Muscle of back (tissue), 13 donors: ENCODE data around the gene MVK. TPM values are rescaled to one million over a fixed set of nuclear protein-coding genes. Genes with fewer than 3 reads are reported as not detected.

Experiments used
- DNase-seq, 3 donors: peaks; one replicate each; pipeline versions ENCODE4 v3.0.0 to v3.0.0-alpha.2; 2013
- long read RNA-seq, 9 donors: transcript quantifications; one replicate each; lab custom pipeline, GENCODE V29; 2026
- polyA plus RNA-seq, 10 donors: library from polyadenylated mRNA; unstranded; fragments of 120-200 nt; gene quantifications; one replicate each; pipeline ENCODE4 v1.2.1, GENCODE V29; 2013; ENCODE audit not compliant: insufficient read length in 10 of 10

MVK gene
- 10 to 100 TPM; 11.3 to 18.0 (median 16.0) TPM for polyA plus RNA-seq
- long read RNA-seq, donor 1, partial matches to known transcripts = 7 of 10 reads
- long read RNA-seq, donor 1, other reads (novel, unspliced or antisense) = 0 of 10 reads
- long read RNA-seq, donor 2, partial matches to known transcripts = 0 of 3 reads
- long read RNA-seq, donor 2, other reads (novel, unspliced or antisense) = 0 of 3 reads
- long read RNA-seq, donor 3 = 0 reads
- long read RNA-seq, donor 4 = 0 reads
- long read RNA-seq, donor 5, partial matches to known transcripts = 0 of 6 reads
- long read RNA-seq, donor 5, other reads (novel, unspliced or antisense) = 0 of 6 reads
- long read RNA-seq, donor 6, partial matches to known transcripts = 0 of 5 reads
- long read RNA-seq, donor 6, other reads (novel, unspliced or antisense) = 0 of 5 reads
- long read RNA-seq, donor 7, transcript MVK-201 (11 exons, 1,956 nt) = major isoform, 5 of 5 reads
- long read RNA-seq, donor 7, partial matches to known transcripts = 0 of 5 reads
- long read RNA-seq, donor 7, other reads (novel, unspliced or antisense) = 0 of 5 reads
- long read RNA-seq, donor 8, partial matches to known transcripts = 0 of 2 reads
- long read RNA-seq, donor 8, other reads (novel, unspliced or antisense) = 0 of 2 reads
- long read RNA-seq, donor 9 = 0 reads

DNA sequence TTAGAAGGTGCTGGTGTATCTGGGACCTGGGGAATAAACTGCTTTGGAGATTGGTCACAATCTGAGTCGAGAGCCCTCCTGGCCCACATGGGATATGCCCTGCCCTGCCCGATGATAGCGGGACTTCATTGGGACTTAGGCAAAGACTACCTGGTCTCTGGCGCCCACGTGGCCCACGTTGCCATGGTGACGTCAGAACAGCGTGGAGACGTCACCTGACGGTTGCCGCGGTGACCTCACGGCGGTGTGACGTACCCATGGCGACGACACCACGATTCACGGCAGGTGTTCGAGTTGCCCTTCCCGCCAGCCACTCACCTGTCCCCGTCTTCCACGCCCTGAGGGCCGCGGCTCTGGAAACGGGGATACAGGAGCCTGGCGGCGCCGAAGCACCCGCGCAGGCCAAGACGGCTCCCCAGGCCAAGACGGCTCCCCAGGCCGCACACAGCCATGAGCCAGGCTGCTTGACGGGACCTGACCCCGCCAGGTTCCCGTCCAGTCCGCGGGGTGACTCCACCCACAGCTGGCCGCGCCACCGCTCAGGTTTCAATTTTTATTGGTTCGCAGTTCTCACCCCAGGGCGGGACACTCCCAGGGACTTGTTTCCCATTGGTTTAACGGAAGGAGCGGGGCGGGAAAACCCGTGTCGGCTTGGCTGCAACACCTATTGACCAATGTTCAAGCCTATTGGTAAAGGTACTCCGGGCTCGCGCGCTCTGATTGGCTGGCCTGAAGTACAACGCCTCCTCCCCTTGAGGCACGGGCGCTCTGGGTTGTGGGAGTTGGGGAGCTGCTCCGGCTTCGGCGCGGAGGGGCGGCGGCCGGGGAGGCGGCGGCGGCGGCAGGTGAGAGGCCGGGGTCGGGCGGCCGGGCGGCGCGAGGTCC, at the start of gene MVK, which contains the start of gene MMAB:
Gene MVK, plus strand, starts transcription at position 766 of the 885 bp plus-strand sequence. CDS start 1,029 bp downstream, outside the sequence.
Gene MMAB, minus strand, starts transcription at position 476 of the 885 bp plus-strand sequence. Its CDS starts 24 bp downstream, at position 452.
- peak; percentile 97 to 99 (median 99) for DNase-seq

- no peak for DNase-seq
These were observed 48.9 kb upstream of the MVK start for GRCh38 chr12:109524466-109525278.

DNA sequence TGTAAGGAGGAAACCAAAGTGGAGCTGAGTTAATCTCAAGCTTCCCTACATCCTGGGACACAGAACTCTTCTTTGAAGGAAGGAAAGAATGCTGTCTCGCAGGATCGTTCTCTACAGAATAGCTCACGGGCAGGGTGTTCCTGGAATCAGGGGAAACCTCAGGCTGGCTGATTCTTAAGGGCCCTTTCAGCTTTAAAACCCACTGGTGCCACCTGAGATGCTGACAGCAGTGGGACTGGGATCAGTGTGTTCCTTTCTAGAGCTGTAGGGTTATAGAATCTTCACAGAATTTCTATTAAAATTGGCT, 48.4 kb upstream of the MVK start:
- no peak for DNase-seq

- no peak for DNase-seq
These were observed 46.0 kb upstream of the MVK start for GRCh38 chr12:109527489-109528123.

DNA sequence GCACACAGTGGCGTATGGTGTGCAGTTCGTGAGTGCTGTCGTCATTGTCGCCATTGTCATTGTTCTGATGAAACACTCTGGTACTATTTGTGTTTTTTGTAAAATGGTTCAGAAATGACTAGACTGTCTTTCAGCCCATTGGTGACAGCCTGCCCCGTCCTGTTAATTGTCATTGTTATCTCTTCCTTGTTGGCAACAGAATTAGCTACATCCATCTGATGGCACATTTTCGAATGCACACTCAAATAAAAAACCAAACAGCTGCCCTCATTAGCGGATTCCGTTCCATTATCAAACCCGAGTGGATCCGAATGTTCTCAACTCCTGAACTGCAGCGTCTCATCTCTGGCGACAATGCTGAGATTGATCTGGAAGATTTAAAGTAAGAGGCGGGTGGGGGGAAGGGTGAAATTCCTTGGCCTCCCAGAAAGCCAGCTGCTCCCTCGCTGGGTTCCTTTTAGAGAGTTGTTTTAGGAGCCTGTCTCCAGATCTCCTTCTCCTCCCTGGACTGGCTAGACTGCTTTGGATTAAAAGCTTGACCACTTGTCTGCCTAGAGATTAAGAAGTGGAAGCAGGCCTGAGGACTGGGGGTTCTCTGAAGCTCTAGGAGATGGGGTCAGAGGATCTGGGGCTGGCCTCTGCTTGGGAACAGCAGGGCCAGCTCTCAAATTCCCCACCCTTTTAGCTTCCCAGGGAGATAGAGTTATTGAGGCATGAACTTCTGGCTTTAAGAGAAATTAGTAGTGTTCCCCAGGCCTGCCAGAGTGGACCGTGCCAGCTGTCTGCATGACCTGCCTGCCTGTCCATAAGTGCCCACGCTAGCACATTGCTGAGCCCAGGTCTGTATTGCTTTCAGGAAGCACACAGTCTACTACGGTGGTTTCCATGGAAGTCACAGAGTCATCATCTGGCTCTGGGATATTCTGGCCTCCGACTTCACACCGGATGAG, 43.6 kb upstream of the MVK start:
- DNase-seq = no peak

GRCh38 chr12:109531411-109531810, 42.2 kb upstream of the MVK start:
- DNase-seq = no peak

- DNase-seq = no peak
These were observed 40.7 kb upstream of the MVK start for GRCh38 chr12:109532721-109533486.

- DNase-seq = no peak
These were observed 40.2 kb upstream of the MVK start for GRCh38 chr12:109533487-109533740.

DNA sequence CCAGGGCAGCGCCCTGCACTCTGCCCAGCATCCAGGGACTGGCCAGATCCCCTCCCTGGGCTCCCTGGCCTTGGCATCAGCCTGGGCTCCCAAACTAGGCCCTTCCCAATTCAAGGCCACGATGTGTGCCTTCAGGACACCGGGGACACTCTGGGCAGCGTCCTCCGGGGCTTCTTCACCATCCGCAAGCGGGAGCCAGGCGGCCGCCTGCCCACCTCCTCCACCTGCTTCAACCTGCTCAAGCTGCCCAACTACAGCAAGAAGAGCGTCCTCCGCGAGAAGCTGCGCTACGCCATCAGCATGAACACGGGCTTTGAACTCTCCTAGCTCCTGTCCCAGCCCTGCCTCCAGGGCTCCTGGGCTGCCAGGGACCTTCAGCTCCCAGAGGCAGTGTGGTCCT, 39.1 kb upstream of the MVK start:
- DNase-seq = no peak

DNA sequence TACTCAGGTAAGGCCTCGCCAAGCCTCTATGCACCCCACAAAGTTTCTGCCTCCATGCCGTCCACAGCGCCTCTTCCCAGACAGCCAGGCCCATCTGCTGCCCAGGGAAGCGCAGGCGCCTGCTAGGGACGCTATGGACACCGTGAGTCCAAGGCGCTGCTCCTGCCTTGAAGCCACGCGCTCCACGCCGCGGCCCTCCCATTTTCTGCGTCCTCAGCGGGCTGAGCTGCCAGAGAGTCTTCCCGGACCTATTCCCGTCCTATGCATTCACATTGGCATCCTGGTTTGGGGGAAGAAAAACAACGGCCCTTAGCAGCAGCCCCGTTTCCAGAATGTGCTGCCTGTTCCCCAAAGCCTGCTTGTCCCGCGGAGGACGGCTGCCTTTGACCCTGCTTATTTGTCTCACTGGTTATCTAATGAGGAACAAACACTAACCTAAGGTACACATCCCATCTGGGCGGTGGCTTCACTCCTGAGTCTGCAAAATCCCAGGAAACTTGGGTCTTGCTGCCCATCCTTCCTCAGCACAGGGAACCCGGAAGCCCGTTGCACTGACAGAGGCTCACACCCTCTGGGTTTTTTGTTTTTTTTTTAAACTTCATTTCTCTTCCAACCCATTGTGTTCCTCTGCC, 38.2 kb upstream of the MVK start:
- DNase-seq = no peak

DNA sequence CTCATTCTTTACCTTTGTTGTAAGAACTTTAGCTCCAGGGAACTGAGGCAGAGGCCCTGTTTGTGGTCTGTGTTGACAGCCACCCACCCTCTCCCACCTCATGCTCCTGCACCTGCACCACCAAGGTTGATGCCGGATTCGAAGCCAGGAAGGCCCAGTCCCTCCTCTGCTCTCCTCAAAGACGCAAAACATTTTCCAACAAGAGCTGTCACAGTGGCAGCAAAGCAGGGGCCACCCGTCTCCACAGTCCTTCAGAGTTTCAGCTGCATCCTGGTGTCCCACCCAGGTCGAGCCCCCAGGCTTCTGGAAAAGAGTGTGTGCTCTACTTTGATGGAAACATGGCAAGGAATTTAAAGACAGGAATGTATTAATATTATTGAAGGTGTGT, 37.7 kb upstream of the MVK start:
- no peak for DNase-seq

DNA sequence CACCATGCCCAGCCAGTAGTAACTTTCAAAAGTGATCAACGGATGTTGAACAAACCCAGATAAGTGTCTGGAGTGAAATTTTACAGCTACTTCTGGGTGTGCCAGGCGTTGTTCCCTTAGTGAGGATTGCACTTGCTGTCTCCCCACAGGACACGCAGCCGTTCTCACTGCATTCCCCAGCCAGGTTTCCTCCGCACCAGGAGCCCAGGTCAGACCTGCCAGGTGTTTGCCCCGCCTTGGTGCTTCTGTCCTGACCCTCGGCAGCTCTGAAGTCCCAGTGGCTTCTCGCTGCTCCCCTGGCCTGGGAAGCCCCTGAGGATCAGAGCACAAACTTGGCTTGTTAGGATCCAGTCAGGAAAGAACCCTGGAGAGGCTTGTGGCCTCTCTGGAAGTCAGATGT, 36.5 kb upstream of the MVK start:
- no peak for DNase-seq

DNA sequence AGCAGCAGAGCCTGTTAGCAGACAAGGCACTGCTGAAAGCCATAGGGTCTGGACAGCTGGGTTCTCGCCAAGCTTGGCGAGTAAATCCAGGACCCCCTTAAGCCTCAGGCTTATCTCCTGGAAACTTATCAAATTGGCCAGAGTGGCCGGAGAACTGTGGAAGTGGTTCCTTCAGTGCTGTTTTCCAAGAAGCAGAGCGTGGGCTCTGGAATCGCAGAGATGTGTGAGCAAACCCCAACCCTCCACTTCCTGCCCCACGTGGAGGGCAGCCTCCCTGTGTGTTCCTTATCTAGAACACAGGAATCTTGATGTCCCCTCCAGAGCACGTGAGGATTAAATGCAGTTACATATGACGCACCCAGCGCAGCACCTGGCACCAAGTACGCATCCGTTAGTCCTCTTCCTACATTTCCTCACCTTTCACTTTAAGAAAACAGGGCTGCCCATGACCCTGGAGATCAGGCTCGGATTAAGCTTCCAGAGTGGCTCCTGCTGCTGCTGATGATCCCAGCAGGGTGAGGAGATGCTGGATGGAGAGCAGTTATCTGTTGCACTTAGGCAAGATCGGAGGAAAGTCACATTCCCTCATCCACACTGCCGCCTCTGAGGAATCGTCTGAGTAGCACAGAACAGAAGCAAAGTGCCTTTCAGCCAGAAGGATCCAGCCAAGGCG, 35.3 kb upstream of the MVK start:
- no peak for DNase-seq

- no peak for DNase-seq
These were observed 34.1 kb upstream of the MVK start for GRCh38 chr12:109539508-109539907.

GRCh38 chr12:109540526-109541412, 32.8 kb upstream of the MVK start:
- no peak for DNase-seq

DNA sequence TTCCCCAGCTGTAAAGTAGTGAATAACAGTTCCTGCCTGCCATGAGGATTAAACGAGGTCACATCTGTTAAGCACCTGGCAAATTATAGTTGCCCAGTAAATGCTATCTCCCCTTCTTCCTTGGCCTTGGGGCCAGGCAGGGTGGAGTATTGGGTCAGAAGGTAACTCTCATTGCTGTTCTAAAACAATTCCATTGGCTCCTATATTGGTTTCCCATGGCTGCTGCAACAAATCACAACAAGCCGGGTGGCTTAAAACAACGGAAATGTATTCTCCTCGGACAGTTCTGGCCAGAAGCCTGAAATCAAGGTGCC, 32.2 kb upstream of the MVK start:
- no peak for DNase-seq

- DNase-seq = peak in 1 of 3 donors; percentile 33
These were observed 31.6 kb upstream of the MVK start for GRCh38 chr12:109542014-109542413.
